CD4-positive, CD25-positive, alpha-beta regulatory T cell (primary cell): ENCODE measurements around the gene DRG2. TPM values are rescaled to one million over a fixed set of nuclear protein-coding genes. Genes with fewer than 3 reads are reported as not detected.

Experiments
- ATAC-seq, 2 donors: fragments of 150-1000 bp; cut with Tn5 transposase; one replicate each; pipeline ENCODE4 v1.10.0; 2021; ENCODE audit warnings: low read depth in 2 of 2, moderate number of reproducible peaks in 2 of 2, moderate library complexity in 1 of 2
- DNase-seq, 3 donors: peaks; one replicate each; pipeline versions ENCODE4 v3.0.0 to v3.0.0-alpha.2; 2012 to 2022; ENCODE audit warnings: mixed read lengths in 1 of 3
- H3K27ac ChIP-seq: one replicate; pipeline ENCODE4 v1.7.0; 2013; ENCODE audit warnings: mild to moderate bottlenecking, low read length; ENCODE audit not compliant: insufficient read depth, poor library complexity, severe bottlenecking
- H3K27me3 ChIP-seq: one replicate; pipeline ENCODE4 v1.7.0; 2013; ENCODE audit warnings: low read length; ENCODE audit not compliant: control insufficient read depth, insufficient read depth
- H3K36me3 ChIP-seq: one replicate; pipeline ENCODE4 v1.7.0; 2013; ENCODE audit warnings: mild to moderate bottlenecking, low read length, moderate library complexity; ENCODE audit not compliant: control insufficient read depth, insufficient read depth
- H3K4me1 ChIP-seq: 2 replicates; pipeline ENCODE4 v1.7.0; 2013; ENCODE audit warnings: mild to moderate bottlenecking, low read length; ENCODE audit not compliant: insufficient read depth, control insufficient read depth, poor library complexity, severe bottlenecking
- H3K4me3 ChIP-seq: one replicate; pipeline ENCODE4 v1.7.0; 2013; ENCODE audit warnings: low read depth, mild to moderate bottlenecking, low read length, moderate library complexity
- H3K9me3 ChIP-seq, 2 experiments: 1 replicate in 1 of 2; 2 replicates in 1 of 2; pipeline ENCODE4 v1.7.0; 2013; ENCODE audit warnings: low read length in 2 of 2, mild to moderate bottlenecking in 1 of 2, moderate library complexity in 1 of 2; ENCODE audit not compliant: control insufficient read depth in 2 of 2
- H3K27ac Mint-ChIP-seq, 3 donors: one replicate each; pipeline ENCODE4 v1.8.0; 2020 to 2022; ENCODE audit warnings: mild to moderate bottlenecking in 3 of 3, mixed read lengths in 3 of 3, moderate library complexity in 2 of 3
- H3K27me3 Mint-ChIP-seq: one replicate; pipeline ENCODE4 v1.8.0; 2022; ENCODE audit warnings: mild to moderate bottlenecking, mixed read lengths
- H3K36me3 Mint-ChIP-seq: one replicate; pipeline ENCODE4 v1.8.0; 2020; ENCODE audit warnings: mixed read lengths
- H3K4me1 Mint-ChIP-seq, 4 donors: one replicate each; pipeline ENCODE4 v1.8.0; 2020 to 2022; ENCODE audit warnings: mixed read lengths in 4 of 4, mild to moderate bottlenecking in 1 of 4
- H3K4me3 Mint-ChIP-seq, 4 donors: one replicate each; pipeline ENCODE4 v1.8.0; 2020 to 2022; ENCODE audit warnings: mild to moderate bottlenecking in 4 of 4, mixed read lengths in 4 of 4, moderate library complexity in 3 of 4
- H3K9me3 Mint-ChIP-seq, 7 donors: one replicate each; pipeline ENCODE4 v1.8.0; 2020 to 2022; ENCODE audit warnings: mixed read lengths in 7 of 7, mild to moderate bottlenecking in 3 of 7, moderate library complexity in 2 of 7
- polyA plus RNA-seq, 4 donors: library from polyadenylated mRNA; unstranded; fragments of 300-500 nt; fragmentation: Illumina TruSeq; gene quantifications; one replicate each; pipeline ENCODE4 v1.2.3, GENCODE V29; 2021
- total RNA-seq: library from RNA; stranded (reverse); gene quantifications from one replicate; pipeline ENCODE4 v1.2.3, GENCODE V29; 2022

DRG2 gene
- total and polyA plus RNA-seq, 5 donors from 2014 or later = 36.4 to 54.5 (median 43.7) TPM

DNA sequence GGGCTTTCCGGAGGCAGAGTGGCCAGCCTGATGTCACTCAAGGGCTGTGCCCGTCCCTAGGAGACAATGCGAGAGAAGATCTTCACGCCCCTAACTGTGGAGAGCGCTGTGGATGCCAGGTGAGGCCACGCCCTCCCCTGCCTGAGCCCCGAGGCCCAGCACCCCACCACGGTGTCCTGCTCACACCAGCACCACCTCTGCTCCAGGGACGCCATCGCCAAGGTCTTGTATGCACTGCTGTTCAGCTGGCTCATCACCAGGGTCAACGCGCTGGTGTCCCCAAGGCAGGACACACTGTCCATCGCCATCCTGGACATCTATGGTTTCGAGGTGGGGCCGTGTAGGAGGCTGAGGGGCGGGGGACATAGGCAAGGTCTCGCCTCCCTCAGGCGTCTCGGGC is 48.6 kb downstream of the DRG2 start:
- DNase-seq (no peak), ATAC-seq (no peak)
- H3K9me3 ChIP-seq = no peaks in the 10 kb centered on the region
- Mint-ChIP-seq H3K4me3 (no peak overlapping the region), H3K27me3 (no peaks in the 10 kb centered on the region), H3K9me3 (no peaks in the 10 kb centered on the region), H3K27ac (peak overlapping the region in 1 of 3 donors; percentile 55), H3K36me3 (no peaks in the 10 kb centered on the region), H3K4me1 (peaks cover 4 to 5% (median 4%) of the 10 kb centered on the region in 4 donors)
- no peak overlapping the region for H3K27ac ChIP-seq
- H3K27me3 ChIP-seq = no peaks in the 10 kb centered on the region
- no peaks in the 10 kb centered on the region for H3K4me1 ChIP-seq
- no peaks in the 10 kb centered on the region for H3K36me3 ChIP-seq
- no peak overlapping the region for H3K4me3 ChIP-seq

DNA sequence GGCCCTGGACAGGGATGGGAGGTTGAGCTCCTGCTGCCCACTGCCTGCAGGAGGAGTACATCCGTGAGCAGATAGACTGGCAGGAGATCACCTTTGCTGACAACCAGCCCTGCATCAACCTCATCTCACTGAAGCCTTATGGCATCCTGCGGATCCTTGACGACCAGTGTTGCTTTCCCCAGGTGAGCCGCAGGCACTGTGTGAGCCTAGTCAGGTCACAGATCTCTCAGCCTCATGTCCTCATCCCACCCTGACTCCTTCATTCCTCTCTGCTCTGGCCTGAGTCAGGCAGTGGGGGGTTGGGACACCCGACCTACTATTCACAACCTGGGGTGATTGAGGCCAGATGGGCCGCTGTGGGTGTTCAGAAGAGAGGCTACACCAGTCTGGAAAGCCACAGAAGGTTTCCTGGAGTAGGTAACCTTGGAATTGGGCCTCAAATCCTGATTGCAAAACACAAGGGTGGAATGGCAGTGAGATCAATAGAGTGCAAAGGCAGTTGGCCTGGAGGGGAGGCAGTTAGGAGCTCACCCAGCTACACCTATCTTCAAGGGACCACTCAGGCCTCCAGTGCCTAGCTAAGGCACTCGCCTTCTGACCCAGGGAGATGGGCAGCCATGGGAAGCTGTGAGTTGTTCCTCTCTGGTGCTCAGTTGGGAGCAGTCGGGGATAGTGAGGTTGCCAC is 50.5 kb downstream of the DRG2 start:
- H3K4me3 Mint-ChIP-seq = no peak overlapping the region
- no peaks in the 10 kb centered on the region for H3K27me3 Mint-ChIP-seq
- no peaks in the 10 kb centered on the region for H3K36me3 ChIP-seq
- no peaks in the 10 kb centered on the region for H3K27me3 ChIP-seq
- no peaks in the 10 kb centered on the region for H3K9me3 ChIP-seq
- no peaks in the 10 kb centered on the region for H3K36me3 Mint-ChIP-seq
- DNase-seq (no peak), ATAC-seq (no peak)
- H3K27ac Mint-ChIP-seq = no peak overlapping the region
- H3K4me3 ChIP-seq = no peak overlapping the region
- no peaks in the 10 kb centered on the region for H3K4me1 ChIP-seq
- peaks cover 4 to 6% (median 5%) of the 10 kb centered on the region in 4 donors for H3K4me1 Mint-ChIP-seq
- H3K27ac ChIP-seq = no peak overlapping the region
- H3K9me3 Mint-ChIP-seq = no peaks in the 10 kb centered on the region

DNA sequence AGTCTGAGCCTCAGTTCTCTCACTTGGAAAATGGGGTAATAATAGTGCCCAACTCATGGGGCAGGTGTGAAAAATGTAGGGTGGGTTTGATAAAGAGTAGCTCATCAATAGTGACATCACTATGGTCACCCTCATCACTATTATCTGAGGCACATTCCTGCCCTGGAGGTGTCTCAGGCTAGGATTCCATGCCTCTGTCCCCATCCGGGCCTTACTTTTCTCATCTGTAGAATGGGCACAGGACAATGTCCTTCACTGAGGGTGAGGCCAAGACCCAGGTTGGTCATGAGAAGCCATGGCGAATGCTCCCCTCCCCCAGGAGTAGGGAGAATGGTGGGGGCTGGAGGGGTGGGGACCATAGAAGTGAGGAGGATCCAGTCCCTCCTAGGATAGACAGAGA is 51.3 kb downstream of the DRG2 start:
- Mint-ChIP-seq H3K4me3 (no peak overlapping the region), H3K9me3 (no peaks in the 10 kb centered on the region), H3K27me3 (no peaks in the 10 kb centered on the region), H3K36me3 (no peaks in the 10 kb centered on the region), H3K27ac (no peak overlapping the region), H3K4me1 (peaks cover 4 to 6% (median 5%) of the 10 kb centered on the region in 4 donors)
- Histone ChIP-seq H3K27ac (no peak overlapping the region), H3K9me3 (no peaks in the 10 kb centered on the region), H3K4me3 (no peak overlapping the region), H3K36me3 (no peaks in the 10 kb centered on the region), H3K27me3 (no peaks in the 10 kb centered on the region), H3K4me1 (no peaks in the 10 kb centered on the region)
- DNase-seq (no peak), ATAC-seq (no peak)

DNA sequence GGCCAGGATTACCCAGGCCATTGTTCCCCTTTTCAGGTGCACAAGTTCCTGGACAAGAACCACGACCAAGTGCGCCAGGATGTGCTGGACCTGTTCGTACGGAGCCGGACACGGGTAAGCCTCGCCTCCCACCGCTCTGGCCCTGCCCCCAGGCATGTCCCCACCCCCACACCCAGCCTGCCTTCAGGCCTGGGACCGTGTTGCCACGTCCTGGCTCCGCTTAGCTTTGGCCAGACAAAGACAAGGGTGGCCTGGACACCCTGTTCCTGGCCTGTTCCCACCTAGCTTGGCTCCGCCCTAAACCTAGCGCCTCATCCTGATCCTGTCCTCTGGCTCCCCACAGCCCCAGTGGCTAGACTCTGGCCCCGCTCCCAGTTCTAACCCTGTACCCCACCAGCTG is 51.8 kb downstream of the DRG2 start:
- Mint-ChIP-seq H3K36me3 (no peaks in the 10 kb centered on the region), H3K9me3 (no peaks in the 10 kb centered on the region), H3K27me3 (no peaks in the 10 kb centered on the region), H3K4me3 (no peak overlapping the region), H3K4me1 (peaks cover 4 to 6% (median 5%) of the 10 kb centered on the region in 4 donors), H3K27ac (no peak overlapping the region)
- no peaks in the 10 kb centered on the region for H3K27me3 ChIP-seq
- H3K27ac ChIP-seq = no peak overlapping the region
- no peak for DNase-seq
- H3K4me1 ChIP-seq = no peaks in the 10 kb centered on the region
- H3K4me3 ChIP-seq = no peak overlapping the region
- no peaks in the 10 kb centered on the region for H3K36me3 ChIP-seq
- ATAC-seq = no peak
- no peaks in the 10 kb centered on the region for H3K9me3 ChIP-seq

DNA sequence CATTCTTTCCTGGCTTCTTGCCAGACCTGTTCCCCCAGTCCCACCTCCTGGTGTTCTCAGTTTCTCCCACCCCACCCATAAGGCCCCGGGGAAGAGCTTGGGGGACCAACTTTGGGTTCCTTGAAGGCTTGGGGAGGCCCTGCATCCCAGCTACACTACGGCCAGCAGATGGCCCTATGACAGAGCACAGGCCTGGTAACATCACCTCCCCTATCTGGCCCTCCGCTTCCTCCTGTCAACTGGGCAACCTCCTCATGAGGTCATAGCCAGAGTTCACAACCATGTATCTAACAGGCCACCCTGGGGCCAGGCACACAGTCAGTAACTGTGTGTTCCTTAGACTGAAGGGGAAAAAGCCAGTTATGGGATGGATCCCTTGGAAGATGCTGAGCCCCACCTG is 52.2 kb downstream of the DRG2 start:
- Histone ChIP-seq H3K27me3 (no peaks in the 10 kb centered on the region), H3K4me3 (no peak overlapping the region), H3K9me3 (no peaks in the 10 kb centered on the region), H3K36me3 (no peaks in the 10 kb centered on the region), H3K27ac (no peak overlapping the region), H3K4me1 (no peaks in the 10 kb centered on the region)
- Mint-ChIP-seq H3K9me3 (no peaks in the 10 kb centered on the region), H3K4me3 (no peak overlapping the region), H3K4me1 (peaks cover 4 to 6% (median 5%) of the 10 kb centered on the region in 4 donors), H3K27me3 (no peaks in the 10 kb centered on the region), H3K36me3 (no peaks in the 10 kb centered on the region), H3K27ac (no peak overlapping the region)
- no peak for ATAC-seq
- DNase-seq = no peak

DNA sequence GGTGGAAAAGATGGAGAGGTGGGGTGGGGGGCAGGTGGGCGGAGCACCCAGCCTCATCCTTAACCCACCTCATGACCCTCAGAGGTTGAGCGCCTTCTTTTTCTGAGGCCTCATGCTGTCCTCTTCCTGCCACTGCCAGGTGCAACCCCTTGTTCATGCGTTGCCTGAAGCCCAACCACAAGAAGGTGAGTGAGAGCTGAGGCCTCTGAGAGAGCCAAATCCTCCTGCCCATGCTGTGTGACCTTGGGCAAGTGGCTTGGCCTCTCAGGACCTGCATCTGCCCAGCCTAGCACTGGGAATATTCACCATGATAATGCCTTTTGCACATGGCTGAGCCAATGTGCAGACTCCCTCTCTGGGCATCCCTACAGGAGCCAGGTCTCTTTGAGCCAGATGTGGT is 52.9 kb downstream of the DRG2 start:
- ATAC-seq (no peak), DNase-seq (no peak)
- Mint-ChIP-seq H3K4me3 (no peak overlapping the region), H3K27ac (no peak overlapping the region), H3K4me1 (peaks cover 4 to 6% (median 5%) of the 10 kb centered on the region in 4 donors), H3K9me3 (no peaks in the 10 kb centered on the region), H3K27me3 (no peaks in the 10 kb centered on the region), H3K36me3 (no peaks in the 10 kb centered on the region)
- H3K27me3 ChIP-seq = no peaks in the 10 kb centered on the region
- H3K27ac ChIP-seq = no peak overlapping the region
- H3K9me3 ChIP-seq = no peaks in the 10 kb centered on the region
- no peaks in the 10 kb centered on the region for H3K36me3 ChIP-seq
- H3K4me3 ChIP-seq = no peak overlapping the region
- no peaks in the 10 kb centered on the region for H3K4me1 ChIP-seq

DNA sequence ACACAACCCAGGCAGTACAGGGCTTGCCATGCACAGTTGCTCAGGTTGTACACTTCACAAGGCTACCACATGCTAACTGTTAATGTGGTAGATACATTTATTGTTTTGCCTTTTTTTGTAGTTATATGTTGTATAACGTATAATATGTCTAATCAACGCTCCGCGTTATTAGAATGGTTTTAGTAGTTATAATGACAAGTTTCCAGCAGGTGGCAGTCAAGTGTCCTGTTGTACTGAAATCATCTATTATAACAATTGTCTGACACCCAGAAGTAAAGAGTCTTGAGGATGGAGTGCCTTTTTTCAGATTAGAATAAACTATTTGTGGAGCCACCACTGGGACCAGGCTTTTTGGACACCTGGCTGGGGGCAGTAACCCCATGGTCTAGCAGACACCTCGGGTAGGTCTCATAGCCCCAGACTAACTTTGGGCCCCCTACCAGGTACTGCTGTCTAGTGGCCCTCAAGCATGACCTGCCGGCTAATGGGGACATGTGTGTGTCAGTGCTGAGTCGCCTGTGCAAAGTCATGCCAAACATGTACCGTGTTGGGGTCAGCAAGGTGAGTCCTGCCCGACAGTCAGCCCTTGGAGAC is 53.6 kb downstream of the DRG2 start:
- Histone ChIP-seq H3K27ac (no peak overlapping the region), H3K9me3 (no peaks in the 10 kb centered on the region), H3K4me3 (no peak overlapping the region), H3K4me1 (no peaks in the 10 kb centered on the region), H3K27me3 (no peaks in the 10 kb centered on the region), H3K36me3 (no peaks in the 10 kb centered on the region)
- H3K9me3 Mint-ChIP-seq = no peaks in the 10 kb centered on the region
- no peaks in the 10 kb centered on the region for H3K36me3 Mint-ChIP-seq
- DNase-seq (peak; percentile 15 to 65 (median 62)), ATAC-seq (peak; percentile 55 to 63)
- no peaks in the 10 kb centered on the region for H3K27me3 Mint-ChIP-seq
- H3K27ac Mint-ChIP-seq = peak overlapping the region in 1 of 3 donors; percentile 21
- no peak overlapping the region for H3K4me3 Mint-ChIP-seq
- peaks cover 4 to 6% (median 5%) of the 10 kb centered on the region in 4 donors for H3K4me1 Mint-ChIP-seq

DNA sequence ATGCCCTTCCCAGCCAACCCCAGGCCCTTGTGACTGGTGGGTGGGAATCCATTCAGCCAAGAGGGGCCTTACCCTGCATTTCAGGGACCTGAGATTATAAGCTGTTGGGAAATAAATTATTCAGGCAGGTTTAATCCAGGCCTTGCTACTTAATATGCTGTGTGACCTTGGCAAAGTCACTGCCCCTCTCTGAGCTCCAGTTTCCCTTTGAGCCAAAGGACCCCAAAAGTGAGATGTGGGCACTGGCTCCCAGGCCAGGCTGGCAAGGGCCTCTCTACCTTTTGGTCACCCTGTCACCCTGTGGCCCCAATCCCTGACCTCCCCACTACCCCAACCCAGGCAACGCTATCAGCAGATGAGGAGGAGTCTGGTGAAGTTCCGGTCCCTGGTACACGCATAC is 54.7 kb downstream of the DRG2 start:
- ATAC-seq (no peak), DNase-seq (no peak)
- H3K9me3 Mint-ChIP-seq = no peaks in the 10 kb centered on the region
- H3K36me3 ChIP-seq = no peaks in the 10 kb centered on the region
- H3K4me1 Mint-ChIP-seq = peaks cover 4 to 6% (median 5%) of the 10 kb centered on the region in 4 donors
- H3K36me3 Mint-ChIP-seq = no peaks in the 10 kb centered on the region
- H3K27me3 ChIP-seq = no peaks in the 10 kb centered on the region
- no peak overlapping the region for H3K4me3 ChIP-seq
- H3K4me1 ChIP-seq = no peaks in the 10 kb centered on the region
- no peaks in the 10 kb centered on the region for H3K9me3 ChIP-seq
- H3K27ac ChIP-seq = no peak overlapping the region
- H3K27me3 Mint-ChIP-seq = no peaks in the 10 kb centered on the region
- peak overlapping the region in 1 of 4 donors; percentile 82 for H3K4me3 Mint-ChIP-seq
- H3K27ac Mint-ChIP-seq = no peak overlapping the region
